ENCODE data around the gene GPR84. TPM values are rescaled to one million over a fixed set of nuclear protein-coding genes. Genes with fewer than 3 reads are reported as not detected.

The GPR84 gene
- not detected in 2 replicates for total RNA-seq
- long read RNA-seq, partial matches to known transcripts = 0 of 1 reads
- long read RNA-seq, other reads (novel, unspliced or antisense) = 0 of 1 reads

DNA sequence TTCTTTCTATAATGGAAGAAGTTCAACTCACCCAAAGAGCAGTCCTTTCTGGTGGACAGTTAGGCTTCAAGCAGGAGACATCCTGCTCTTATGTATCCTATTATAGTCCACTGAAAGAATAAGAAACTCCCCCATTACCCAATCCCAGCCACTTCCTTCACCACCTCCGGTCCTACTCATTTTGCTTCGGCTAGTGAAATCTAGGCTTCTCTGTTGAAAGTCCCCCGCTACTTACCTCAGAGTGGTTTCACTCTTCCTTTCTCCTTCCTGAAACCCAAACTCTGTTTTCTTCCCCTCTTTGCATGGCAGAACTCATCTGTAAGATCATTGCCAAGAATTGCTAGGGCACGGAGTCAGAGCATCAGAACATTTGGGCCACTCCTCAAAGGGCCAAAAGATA lies at the start of gene GPR84:
Gene GPR84, minus strand, starts transcription at position 74 of the 400 bp plus-strand sequence. CDS start 635 bp downstream, outside the sequence.
- Mint-ChIP-seq H3K27ac (no peak within 1 kb of the TSS), H3K9me3 (ENCODE audit: low read depth) (no peaks in the 10 kb centered on the region), H3K27me3 (peaks cover 46% of the 10 kb centered on the region), H3K36me3 (ENCODE audit: insufficient read depth) (no peaks in the 10 kb centered on the region), H3K4me1 (ENCODE audit: low read depth) (peaks cover 11% of the 10 kb centered on the region), H3K4me3 (ENCODE audit: low read depth) (no peak within 1 kb of the TSS)
- TF ChIP-seq CTCF (IDR thresholded peaks at IDR 0.05; ENCODE audit: unreplicated experiment) = no peak
- no peak for DNase-seq (ENCODE audit: low spot score, unreplicated experiment)

GRCh38 chr12:54413284-54414190 lies 49.3 kb upstream of the GPR84 start:
- Mint-ChIP-seq H3K9me3 (ENCODE audit: low read depth) (no peaks in the 10 kb centered on the region), H3K36me3 (ENCODE audit: insufficient read depth) (no peaks in the 10 kb centered on the region), H3K4me3 (ENCODE audit: low read depth) (no peak overlapping the region), H3K27me3 (no peaks in the 10 kb centered on the region), H3K27ac (no peak overlapping the region), H3K4me1 (ENCODE audit: low read depth) (peaks cover 29% of the 10 kb centered on the region)
- TF ChIP-seq CTCF (IDR thresholded peaks at IDR 0.05; ENCODE audit: unreplicated experiment) = no peak
- no peak for DNase-seq (ENCODE audit: low spot score, unreplicated experiment)

- Mint-ChIP-seq H3K27me3 (no peaks in the 10 kb centered on the region), H3K36me3 (ENCODE audit: insufficient read depth) (peaks cover 3% of the 10 kb centered on the region), H3K4me1 (ENCODE audit: low read depth) (peaks cover 26% of the 10 kb centered on the region), H3K27ac (no peak overlapping the region), H3K9me3 (ENCODE audit: low read depth) (no peaks in the 10 kb centered on the region), H3K4me3 (ENCODE audit: low read depth) (no peak overlapping the region)
- no peak for DNase-seq (ENCODE audit: low spot score, unreplicated experiment)
- TF ChIP-seq CTCF (IDR thresholded peaks at IDR 0.05; ENCODE audit: unreplicated experiment) = no peak
Measured at GRCh38 chr12:54412786-54413185, 48.5 kb upstream of the GPR84 start.

DNA sequence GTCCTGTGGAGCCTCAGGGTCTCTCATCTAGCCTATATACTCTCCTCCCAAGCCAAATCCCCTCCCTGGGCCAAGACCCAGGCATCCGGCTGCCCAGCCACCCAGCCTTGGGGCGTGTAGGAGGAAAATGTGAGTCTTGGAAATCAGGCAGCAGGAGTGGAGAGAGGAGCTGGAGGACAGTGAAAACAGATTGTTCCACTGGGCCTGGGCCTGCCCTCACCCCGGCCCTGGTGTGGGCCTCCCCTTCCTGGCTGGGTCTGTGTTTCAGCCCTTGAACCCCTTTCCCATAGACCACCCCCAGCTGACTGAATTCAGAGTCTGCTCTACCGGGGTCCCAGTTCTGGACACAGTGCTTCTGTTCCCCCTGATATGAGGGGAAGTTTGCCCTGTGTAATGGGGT lies 48.1 kb upstream of the GPR84 start:
- no peak for DNase-seq (ENCODE audit: low spot score, unreplicated experiment)
- H3K27ac Mint-ChIP-seq = no peak overlapping the region
- no peaks in the 10 kb centered on the region for H3K27me3 Mint-ChIP-seq
- no peaks in the 10 kb centered on the region for H3K9me3 Mint-ChIP-seq (ENCODE audit: low read depth)
- H3K4me3 Mint-ChIP-seq (ENCODE audit: low read depth) = no peak overlapping the region
- TF ChIP-seq CTCF (IDR thresholded peaks at IDR 0.05; ENCODE audit: unreplicated experiment) = no peak
- peaks cover 4% of the 10 kb centered on the region for H3K36me3 Mint-ChIP-seq (ENCODE audit: insufficient read depth)
- H3K4me1 Mint-ChIP-seq (ENCODE audit: low read depth) = peaks cover 23% of the 10 kb centered on the region

DNA sequence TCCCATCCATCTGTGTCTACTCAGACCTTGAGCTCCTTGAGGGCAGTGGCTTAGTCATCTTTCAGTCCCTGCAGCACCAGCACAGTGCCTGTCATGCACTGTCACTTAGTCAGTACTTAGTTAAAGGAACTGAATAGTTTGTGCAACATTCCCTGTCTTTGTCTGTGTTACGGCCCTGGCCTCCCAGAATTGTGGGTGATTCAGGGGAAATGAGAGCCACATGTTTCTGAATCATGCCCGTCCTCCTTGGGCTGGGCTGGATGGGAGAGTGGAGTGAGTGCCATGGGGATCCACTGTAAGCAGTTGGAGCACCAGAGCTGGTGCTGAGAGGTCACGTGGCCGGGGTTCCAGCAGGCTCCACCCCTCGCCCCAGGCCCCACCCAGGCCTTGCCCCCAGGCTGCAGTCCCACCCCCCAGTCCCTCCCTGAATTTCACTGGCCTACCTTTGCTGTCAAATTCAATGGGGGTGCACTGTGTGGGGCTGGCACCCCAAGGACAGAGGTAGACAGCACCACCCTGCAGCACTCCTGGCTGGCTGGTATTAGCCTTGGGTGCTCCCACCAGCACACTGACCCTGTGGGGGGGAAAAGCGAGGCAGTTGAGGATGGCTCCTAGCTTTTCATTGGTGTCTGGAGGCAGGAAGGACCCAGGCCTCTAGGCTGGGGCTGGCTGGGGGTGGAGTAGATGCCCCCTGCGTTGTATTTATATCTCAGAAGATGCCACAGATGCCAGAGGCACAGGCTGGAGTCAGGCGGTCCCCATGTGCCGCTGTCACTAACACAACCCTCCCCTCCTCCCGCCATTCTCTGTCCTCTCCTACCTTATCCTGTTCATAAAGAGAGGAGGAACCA lies 47.3 kb upstream of the GPR84 start:
- no peaks in the 10 kb centered on the region for H3K9me3 Mint-ChIP-seq (ENCODE audit: low read depth)
- H3K4me3 Mint-ChIP-seq (ENCODE audit: low read depth) = no peak overlapping the region
- H3K27me3 Mint-ChIP-seq = no peaks in the 10 kb centered on the region
- no peak overlapping the region for H3K27ac Mint-ChIP-seq
- H3K36me3 Mint-ChIP-seq (ENCODE audit: insufficient read depth) = peaks cover 10% of the 10 kb centered on the region
- TF ChIP-seq CTCF (IDR thresholded peaks at IDR 0.05; ENCODE audit: unreplicated experiment) = no peak
- DNase-seq (ENCODE audit: low spot score, unreplicated experiment) = no peak
- H3K4me1 Mint-ChIP-seq (ENCODE audit: low read depth) = peaks cover 17% of the 10 kb centered on the region

Data from progenitor cell of endocrine pancreas (in vitro differentiated cells).